ENCODE results near the gene CD248.

GRCh38 chr11:66293777-66294625 is 22.8 kb downstream of the CD248 start:
- TF ChIP-seq CTCF (conservative IDR thresholded peaks at IDR 0.05 in 1 of 2, IDR thresholded peaks at IDR 0.05 in 1 of 2; ENCODE audit: extremely low read depth in 1 of 2, insufficient read depth in 1 of 2, low read depth in 1 of 2, low read length in 2 of 2) (no peak), EZH2 (IDR thresholded peaks at IDR 0.05; ENCODE audit: borderline replicate concordance, low read length) (no peak)
